ENCODE data around the gene NDRG3.

DNA sequence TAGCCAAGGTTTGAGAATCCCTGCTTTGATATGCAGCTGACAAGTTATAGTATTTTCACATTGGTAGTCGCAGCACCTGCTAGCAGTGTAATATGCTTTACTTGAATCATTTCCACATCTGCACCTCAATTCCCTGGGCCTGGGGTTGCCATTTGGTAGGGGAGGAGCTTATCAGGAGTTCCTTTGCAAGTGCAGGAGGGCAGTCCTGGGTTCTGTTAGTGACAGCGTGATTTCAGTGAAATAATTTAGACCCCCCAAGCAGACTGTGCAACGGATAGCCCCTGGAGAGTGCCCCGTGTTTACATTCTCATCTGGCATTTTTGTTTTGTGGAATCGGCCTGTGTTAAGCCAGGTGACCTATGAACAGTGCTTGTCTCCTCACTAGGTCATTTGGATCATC is 134.3 kb downstream of the NDRG3 start:
- TF ChIP-seq CTCF (IDR thresholded peaks at IDR 0.05): no peak
- TF ChIP-seq POLR2A (IDR thresholded peaks at IDR 0.05): no peak
